Measurements from ENCODE around the gene NCK1.

The NCK1 gene

DNA sequence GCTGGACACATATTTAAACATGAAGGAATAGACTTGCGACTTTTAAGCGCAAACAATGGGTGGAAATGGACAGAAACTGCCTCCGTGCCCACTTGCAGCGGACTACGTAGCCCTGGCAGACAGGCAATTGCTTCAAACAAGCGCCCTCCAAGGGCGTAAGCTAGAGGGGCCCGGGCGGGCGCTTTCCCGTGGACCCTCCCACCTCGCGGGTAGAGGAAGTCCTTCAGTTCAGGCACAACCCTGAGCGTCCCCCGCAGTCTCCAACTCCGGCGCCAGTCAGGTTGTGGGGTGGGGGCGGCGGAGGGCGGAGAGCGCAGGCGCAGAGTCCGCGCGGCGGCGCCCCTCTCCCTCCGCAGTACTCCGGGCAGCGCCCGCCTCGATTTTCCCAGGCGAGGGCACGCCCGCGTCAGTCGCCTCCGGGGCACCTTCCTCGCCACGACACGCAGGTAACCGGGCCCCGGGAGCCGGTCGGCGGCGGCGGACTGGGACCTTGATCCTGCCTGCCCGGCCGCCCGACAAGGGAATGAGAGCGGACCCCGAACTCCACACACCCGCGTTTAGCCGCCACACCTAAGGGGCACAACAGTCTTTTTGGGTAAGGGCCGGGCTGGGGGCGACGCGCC lies 43.1 kb upstream of the NCK1 start, which contains the start of gene SLC35G2:
Gene SLC35G2, plus strand, starts transcription at position 358 of the 623 bp plus-strand sequence. CDS start 35,335 bp downstream, outside the sequence.
- peak within 1 kb of the TSS; percentile 48 for H3K4me3 ChIP-seq (replicated peaks; ENCODE audit: insufficient read depth, low read length)
- peak in 1 of 2 experiments; percentile 7 for DNase-seq (ENCODE audit: low read depth in 1 of 2, low spot score in 1 of 2)
- H3K27ac ChIP-seq (replicated peaks): no peak within 1 kb of the TSS
- H3K27me3 ChIP-seq (ENCODE audit: insufficient read depth, poor library complexity, severe bottlenecking): peaks cover 34% of the 10 kb centered on the region
- TF ChIP-seq POLR2AphosphoS5 (IDR thresholded peaks at IDR 0.05; ENCODE audit: low read depth) (no peak), SPI1 (IDR thresholded peaks at IDR 0.05; ENCODE audit: borderline replicate concordance, low read depth) (no peak), GABPA (IDR thresholded peaks at IDR 0.05; ENCODE audit: low read depth) (no peak)
- TF ChIP-seq, protein P1, sequence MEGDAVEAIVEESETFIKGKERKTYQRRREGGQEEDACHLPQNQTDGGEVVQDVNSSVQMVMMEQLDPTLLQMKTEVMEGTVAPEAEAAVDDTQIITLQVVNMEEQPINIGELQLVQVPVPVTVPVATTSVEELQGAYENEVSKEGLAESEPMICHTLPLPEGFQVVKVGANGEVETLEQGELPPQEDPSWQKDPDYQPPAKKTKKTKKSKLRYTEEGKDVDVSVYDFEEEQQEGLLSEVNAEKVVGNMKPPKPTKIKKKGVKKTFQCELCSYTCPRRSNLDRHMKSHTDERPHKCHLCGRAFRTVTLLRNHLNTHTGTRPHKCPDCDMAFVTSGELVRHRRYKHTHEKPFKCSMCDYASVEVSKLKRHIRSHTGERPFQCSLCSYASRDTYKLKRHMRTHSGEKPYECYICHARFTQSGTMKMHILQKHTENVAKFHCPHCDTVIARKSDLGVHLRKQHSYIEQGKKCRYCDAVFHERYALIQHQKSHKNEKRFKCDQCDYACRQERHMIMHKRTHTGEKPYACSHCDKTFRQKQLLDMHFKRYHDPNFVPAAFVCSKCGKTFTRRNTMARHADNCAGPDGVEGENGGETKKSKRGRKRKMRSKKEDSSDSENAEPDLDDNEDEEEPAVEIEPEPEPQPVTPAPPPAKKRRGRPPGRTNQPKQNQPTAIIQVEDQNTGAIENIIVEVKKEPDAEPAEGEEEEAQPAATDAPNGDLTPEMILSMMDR (IDR thresholded peaks at IDR 0.05; ENCODE audit: insufficient read depth, low read length): no peak
- TF ChIP-seq, protein P2, sequence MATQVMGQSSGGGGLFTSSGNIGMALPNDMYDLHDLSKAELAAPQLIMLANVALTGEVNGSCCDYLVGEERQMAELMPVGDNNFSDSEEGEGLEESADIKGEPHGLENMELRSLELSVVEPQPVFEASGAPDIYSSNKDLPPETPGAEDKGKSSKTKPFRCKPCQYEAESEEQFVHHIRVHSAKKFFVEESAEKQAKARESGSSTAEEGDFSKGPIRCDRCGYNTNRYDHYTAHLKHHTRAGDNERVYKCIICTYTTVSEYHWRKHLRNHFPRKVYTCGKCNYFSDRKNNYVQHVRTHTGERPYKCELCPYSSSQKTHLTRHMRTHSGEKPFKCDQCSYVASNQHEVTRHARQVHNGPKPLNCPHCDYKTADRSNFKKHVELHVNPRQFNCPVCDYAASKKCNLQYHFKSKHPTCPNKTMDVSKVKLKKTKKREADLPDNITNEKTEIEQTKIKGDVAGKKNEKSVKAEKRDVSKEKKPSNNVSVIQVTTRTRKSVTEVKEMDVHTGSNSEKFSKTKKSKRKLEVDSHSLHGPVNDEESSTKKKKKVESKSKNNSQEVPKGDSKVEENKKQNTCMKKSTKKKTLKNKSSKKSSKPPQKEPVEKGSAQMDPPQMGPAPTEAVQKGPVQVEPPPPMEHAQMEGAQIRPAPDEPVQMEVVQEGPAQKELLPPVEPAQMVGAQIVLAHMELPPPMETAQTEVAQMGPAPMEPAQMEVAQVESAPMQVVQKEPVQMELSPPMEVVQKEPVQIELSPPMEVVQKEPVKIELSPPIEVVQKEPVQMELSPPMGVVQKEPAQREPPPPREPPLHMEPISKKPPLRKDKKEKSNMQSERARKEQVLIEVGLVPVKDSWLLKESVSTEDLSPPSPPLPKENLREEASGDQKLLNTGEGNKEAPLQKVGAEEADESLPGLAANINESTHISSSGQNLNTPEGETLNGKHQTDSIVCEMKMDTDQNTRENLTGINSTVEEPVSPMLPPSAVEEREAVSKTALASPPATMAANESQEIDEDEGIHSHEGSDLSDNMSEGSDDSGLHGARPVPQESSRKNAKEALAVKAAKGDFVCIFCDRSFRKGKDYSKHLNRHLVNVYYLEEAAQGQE (IDR thresholded peaks at IDR 0.05; ENCODE audit: insufficient replicate concordance, low read depth): no peak

DNA sequence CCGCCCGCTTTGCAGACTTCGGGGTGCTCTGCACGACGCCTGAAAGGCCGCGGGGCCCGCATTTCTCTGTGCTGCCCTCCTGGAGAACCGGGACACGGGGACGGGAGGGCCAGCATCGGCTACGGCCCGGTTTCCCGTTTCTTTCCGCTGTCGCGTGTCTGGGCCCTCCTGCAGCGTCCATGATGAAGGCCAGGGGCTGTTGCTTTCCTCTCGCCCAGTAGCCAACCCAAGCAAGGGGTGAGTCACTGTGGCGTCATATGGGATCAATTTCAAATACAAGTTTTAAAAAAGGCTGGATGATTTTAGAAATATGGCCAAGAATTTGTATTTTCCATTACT lies 42.6 kb upstream of the NCK1 start:
- H3K27ac ChIP-seq (replicated peaks): no peak overlapping the region
- peaks cover 34% of the 10 kb centered on the region for H3K27me3 ChIP-seq (ENCODE audit: insufficient read depth, poor library complexity, severe bottlenecking)
- DNase-seq (ENCODE audit: low read depth in 1 of 2, low spot score in 1 of 2): no peak
- peak overlapping the region; percentile 48 for H3K4me3 ChIP-seq (replicated peaks; ENCODE audit: insufficient read depth, low read length)
- TF ChIP-seq, protein P1 (IDR thresholded peaks at IDR 0.05; ENCODE audit: insufficient read depth, low read length): no peak
- TF ChIP-seq POLR2AphosphoS5 (IDR thresholded peaks at IDR 0.05; ENCODE audit: low read depth) (no peak), SPI1 (IDR thresholded peaks at IDR 0.05; ENCODE audit: borderline replicate concordance, low read depth) (no peak), GABPA (IDR thresholded peaks at IDR 0.05; ENCODE audit: low read depth) (no peak)
- TF ChIP-seq, protein P2 (IDR thresholded peaks at IDR 0.05; ENCODE audit: insufficient replicate concordance, low read depth): no peak

DNA sequence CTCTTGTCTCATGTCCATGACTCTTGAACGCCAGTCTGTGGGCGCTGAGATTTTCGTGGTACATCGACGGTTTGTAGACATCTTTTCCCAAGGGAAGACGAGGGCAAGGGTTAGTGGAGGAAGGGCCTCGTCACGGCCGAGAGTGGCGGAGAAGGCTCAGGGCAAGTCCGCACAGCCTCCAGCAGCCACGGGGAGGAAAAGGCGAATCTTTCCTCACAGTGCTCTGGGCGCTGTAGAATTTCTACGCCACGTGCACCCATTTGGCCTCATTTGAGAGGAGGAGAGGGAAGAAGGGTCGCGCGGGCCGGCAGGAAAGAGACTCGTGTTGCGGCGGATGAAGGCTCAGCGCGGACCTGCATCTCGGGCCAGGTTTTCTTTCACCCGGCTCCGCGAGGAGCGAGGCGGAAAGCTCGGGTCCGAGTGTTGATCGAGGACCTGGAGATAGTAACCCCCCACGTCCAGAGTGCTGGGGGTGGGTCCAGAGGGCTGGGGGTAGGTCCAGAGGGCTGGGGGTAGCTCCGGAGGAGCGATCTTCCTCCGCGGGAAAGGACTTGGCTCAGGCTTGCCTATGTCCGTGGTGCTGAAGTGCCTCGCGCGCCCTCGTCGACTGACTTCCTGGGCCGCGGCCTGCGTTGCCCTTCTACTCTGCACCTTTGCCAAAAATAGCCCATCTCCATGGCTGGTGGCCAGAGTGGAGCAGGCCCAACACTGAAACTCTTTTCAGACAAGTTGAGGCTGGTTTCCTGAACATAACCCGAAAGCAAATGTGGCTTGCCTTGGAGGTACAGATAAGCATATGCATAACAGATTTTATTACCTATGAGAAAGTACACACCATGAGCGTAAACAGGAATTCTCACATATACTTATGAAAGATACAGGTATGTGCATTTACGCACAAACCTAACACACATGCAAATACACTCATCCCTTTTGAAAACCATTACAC lies 42.0 kb upstream of the NCK1 start:
- Histone ChIP-seq H3K4me3 (replicated peaks; ENCODE audit: insufficient read depth, low read length) (peak overlapping the region; percentile 48), H3K27ac (replicated peaks) (no peak overlapping the region)
- peak in 1 of 2 experiments; percentile 33 for DNase-seq (ENCODE audit: low read depth in 1 of 2, low spot score in 1 of 2)

More for the DNA sequence above, 42.0 kb upstream of the NCK1 start:
- peaks cover 34% of the 10 kb centered on the region for H3K27me3 ChIP-seq (ENCODE audit: insufficient read depth, poor library complexity, severe bottlenecking)
- TF ChIP-seq, protein P1 (IDR thresholded peaks at IDR 0.05; ENCODE audit: insufficient read depth, low read length): no peak
- TF ChIP-seq, protein P2 (IDR thresholded peaks at IDR 0.05; ENCODE audit: insufficient replicate concordance, low read depth): peak; percentile 94
- no peak for TF ChIP-seq GABPA (IDR thresholded peaks at IDR 0.05; ENCODE audit: low read depth)
